SJCRH30 (cell line): ENCODE data around the gene MAOB. TPM values are rescaled to one million over a fixed set of nuclear protein-coding genes. Genes with fewer than 3 reads are reported as not detected.
"Not testable (repeated sequence)": the region's sequence is repeated elsewhere in the genome, so short reads cannot be mapped to it uniquely, and the experiment has no call there.

Experiments
- DNase-seq, 2 experiments: peaks; one replicate each; pipeline ENCODE4 v3.0.0-alpha.2; 2015 to 2020
- H3K27ac ChIP-seq: fragments of 250-450 bp; sonication (Bioruptor Pico); 2 replicates; pipeline ENCODE4 v1.5.1; 2020; ENCODE audit warnings: mild to moderate bottlenecking, moderate library complexity
- H3K27me3 ChIP-seq: fragments of 250-450 bp; sonication (Bioruptor Pico); 2 replicates; pipeline ENCODE4 v1.5.1; 2020; ENCODE audit warnings: mild to moderate bottlenecking, moderate library complexity
- H3K36me3 ChIP-seq: fragments of 250-450 bp; sonication (Bioruptor Pico); 2 replicates; pipeline ENCODE4 v1.5.1; 2020; ENCODE audit warnings: mild to moderate bottlenecking, moderate library complexity
- H3K4me1 ChIP-seq: fragments of 250-450 bp; sonication (Bioruptor Pico); 2 replicates; pipeline ENCODE4 v1.5.1; 2020; ENCODE audit warnings: mild to moderate bottlenecking, moderate library complexity
- H3K4me3 ChIP-seq: fragments of 250-450 bp; sonication (Bioruptor Pico); 2 replicates; pipeline ENCODE4 v1.5.1; 2020; ENCODE audit warnings: mild to moderate bottlenecking, moderate library complexity
- H3K9me3 ChIP-seq: fragments of 250-450 bp; sonication (Bioruptor Pico); replicated peaks from 2 replicates; pipeline ENCODE4 v1.5.1; 2020; ENCODE audit warnings: mild to moderate bottlenecking, moderate library complexity
- total RNA-seq: library from RNA; depleted of rRNA; stranded (reverse); fragments of >200 nt; shearing (Covaris generic); gene quantifications from 2 replicates; pipeline ENCODE4 v1.2.3, GENCODE V29; 2014; rRNA removed

The MAOB gene
- total RNA-seq = not detected in 2 replicates

DNA sequence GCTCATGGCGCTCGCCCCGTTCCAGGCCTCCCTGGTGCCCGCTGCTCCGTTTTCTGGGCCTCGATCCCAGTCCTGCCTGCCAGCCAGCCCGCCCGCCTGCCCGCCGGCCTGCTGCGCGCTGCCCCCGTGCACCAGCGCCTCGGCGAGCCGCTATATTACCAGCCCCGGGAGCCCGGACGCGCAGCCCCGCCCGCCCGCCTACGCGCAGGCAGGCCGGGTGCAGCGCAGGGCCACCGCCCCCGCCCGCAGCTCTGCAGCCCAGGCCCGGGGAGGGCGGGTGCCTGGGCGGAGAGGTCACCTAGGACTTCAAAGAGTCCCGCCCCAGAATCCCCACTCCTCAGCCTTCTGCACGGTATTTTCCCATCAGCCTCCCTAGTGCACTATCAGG lies at the start of gene MAOB:
Gene MAOB, minus strand, starts transcription at position 157 of the 388 bp plus-strand sequence. Its CDS starts 151 bp downstream, at position 6.
- H3K4me3 ChIP-seq = no peak within 1 kb of the TSS
- H3K4me1 ChIP-seq = no peaks in the 10 kb centered on the region
- no peak for DNase-seq
- H3K9me3 ChIP-seq = no peaks in the 10 kb centered on the region
- no peaks in the 10 kb centered on the region for H3K36me3 ChIP-seq
- no peak within 1 kb of the TSS for H3K27ac ChIP-seq
- H3K27me3 ChIP-seq = no peaks in the 10 kb centered on the region

DNA sequence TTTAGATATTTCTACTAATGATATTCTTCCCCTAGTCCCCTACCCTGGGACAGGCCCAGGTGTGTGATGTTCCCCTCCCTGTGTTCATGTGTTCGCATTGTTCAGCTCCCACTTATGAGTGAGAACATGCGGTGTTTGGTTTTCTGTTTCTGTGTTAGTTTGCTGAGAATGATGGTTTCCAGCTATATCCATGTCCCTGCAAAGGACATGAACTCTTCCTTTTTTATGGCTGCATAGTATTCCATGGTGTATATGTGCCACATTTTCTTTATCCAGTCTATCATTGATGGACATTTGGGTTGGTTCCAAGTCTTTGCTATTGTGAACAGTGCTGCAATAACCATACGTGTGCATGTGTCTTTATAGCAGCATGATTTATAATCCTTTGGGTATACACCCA lies 39.8 kb upstream of the MAOB start:
- not testable (repeated sequence) for H3K4me3 ChIP-seq, H3K4me1 ChIP-seq, H3K27ac ChIP-seq, H3K9me3 ChIP-seq, DNase-seq, H3K36me3 ChIP-seq, H3K27me3 ChIP-seq

DNA sequence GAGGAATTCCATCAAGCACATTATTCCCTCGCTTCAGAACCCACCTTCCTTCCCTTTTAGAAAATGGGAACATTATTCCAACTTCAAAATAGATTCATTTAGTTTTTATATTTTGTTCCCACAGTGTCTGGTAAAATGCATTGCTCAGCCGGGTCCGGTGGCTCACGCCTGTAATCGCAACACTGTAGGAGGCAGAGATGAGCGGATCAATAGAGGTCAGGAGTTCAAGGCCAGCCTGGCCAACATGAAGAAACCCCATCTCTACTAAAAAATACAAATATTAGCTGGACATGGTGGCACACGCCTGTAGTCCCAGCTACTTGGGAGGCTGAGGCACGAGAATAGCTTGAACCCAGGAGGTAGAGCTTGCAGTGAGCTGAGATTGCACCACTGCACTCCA lies 28.5 kb upstream of the MAOB start:
- H3K27me3 ChIP-seq, H3K36me3 ChIP-seq, H3K4me3 ChIP-seq, H3K9me3 ChIP-seq, H3K27ac ChIP-seq, H3K4me1 ChIP-seq, DNase-seq: not testable (repeated sequence)

DNA sequence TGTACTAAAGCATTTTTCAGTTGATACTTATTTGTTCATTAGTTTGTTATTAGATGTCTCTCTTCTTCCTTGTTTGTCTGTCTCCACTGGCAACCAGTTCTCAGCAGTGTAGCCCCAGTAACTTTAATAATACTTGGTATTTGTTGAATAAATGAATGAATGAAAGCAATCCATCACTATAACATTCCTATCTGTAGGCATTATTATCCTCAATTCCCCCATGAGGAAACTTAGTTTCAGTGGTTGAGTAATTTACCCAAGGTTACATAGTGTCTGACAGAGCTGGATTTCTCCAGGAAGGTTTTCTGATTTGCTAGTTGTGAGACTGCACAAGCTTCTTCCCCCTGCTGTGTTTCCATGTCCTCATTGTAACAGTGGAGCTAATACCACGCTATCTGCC lies 27.8 kb upstream of the MAOB start:
- H3K9me3 ChIP-seq = no peaks in the 10 kb centered on the region
- H3K4me3 ChIP-seq = no peak overlapping the region
- H3K27me3 ChIP-seq = no peaks in the 10 kb centered on the region

DNA sequence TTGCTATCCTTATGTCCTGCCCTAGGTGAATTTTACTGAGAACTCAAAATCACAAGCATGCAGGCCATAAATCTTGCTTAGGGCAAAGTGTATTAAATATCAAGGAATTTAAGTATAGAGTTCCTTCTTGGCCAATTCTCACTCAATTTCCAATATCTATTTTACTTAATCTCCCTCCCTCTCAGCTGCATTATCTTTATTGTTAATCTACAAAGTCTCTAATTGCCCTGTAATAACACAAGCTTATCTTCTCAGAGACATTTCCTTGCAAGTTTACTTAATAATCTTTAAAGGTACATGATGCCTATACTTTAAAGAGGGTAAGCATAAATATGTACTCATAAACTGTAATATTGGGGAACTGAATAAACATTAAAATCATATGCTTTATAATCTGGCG lies 26.9 kb upstream of the MAOB start:
- Histone ChIP-seq H3K9me3 (no peaks in the 10 kb centered on the region), H3K4me1 (no peaks in the 10 kb centered on the region), H3K27me3 (no peaks in the 10 kb centered on the region), H3K36me3 (no peaks in the 10 kb centered on the region), H3K4me3 (no peak overlapping the region), H3K27ac (no peak overlapping the region)
- DNase-seq = no peak

More for the DNA sequence above, 27.8 kb upstream of the MAOB start:
- no peaks in the 10 kb centered on the region for H3K4me1 ChIP-seq
- no peak overlapping the region for H3K27ac ChIP-seq
- H3K36me3 ChIP-seq = no peaks in the 10 kb centered on the region
- no peak for DNase-seq

DNA sequence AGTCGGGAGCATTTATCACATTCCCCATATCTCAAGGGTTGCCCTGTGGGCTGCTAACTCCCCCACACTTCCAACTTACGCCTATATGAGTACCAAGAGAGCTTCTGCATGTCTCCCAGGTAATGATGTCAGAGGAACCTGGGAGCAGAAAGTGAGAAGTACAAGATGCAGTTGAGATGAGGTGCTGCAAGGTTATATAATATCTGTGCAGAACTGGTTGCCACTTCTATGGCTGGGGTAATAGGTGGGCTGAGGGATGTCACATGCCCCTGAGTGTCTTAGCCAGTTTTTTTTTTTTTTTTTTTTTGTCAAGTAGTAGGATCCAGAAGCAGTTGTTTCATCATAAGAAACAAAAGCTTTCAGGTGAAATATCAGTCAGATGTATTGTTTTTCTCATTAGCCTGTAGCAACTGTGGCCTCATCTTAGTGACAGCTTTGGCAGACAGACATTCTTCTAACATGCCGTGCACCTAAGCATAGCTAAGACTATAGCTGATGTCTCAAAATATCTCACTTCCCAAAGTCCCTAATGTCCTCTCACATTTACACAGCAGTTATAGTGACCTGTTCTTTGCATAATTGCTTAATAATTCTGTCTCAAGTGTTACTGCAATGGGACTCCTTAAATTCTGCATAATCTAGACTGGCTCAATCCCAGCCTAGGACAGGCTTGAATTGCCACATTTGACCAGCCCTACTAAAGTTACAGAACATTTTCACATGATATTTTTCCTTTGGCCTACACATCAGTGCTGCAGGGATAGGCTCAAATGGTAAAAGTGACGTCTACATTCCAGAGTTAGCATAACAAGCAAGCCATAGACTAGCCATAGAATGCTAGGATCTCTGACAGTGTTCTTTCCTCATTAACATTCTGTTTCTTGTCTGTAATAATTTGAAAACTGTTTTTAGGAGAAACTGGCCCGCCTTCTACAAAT lies 17.9 kb upstream of the MAOB start:
- DNase-seq = no peak
- Histone ChIP-seq H3K27me3 (no peaks in the 10 kb centered on the region), H3K9me3 (no peaks in the 10 kb centered on the region), H3K27ac (no peak overlapping the region), H3K4me1 (no peaks in the 10 kb centered on the region), H3K4me3 (no peak overlapping the region), H3K36me3 (no peaks in the 10 kb centered on the region)

DNA sequence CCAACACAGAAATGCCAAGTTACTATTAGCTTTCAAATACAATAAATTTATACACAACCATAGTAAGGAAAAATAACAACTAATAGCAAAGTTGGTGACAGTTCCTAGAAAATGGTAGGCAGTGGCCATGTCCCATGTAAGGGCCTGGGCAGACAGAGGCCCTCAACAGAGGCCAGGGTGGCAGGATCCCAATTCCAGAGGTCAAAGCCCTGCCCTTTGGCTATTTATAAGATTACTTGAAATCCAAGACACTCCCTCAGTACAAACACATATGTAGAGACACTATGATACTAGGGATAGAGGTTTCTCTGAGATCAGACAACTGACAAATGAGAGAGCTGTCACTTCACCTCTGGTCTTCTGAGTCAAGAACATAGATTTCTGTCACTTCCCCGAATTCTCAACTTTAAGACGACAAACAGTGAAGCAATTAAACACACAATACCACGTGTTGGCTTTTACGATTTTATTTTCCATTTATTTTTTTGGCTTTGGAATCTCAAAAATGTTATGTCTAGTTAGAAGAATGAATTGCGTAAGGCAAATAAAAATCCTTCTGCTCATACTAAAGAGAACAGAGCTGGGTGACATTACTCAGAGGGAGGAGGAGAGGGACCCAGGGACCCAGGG lies 16.3 kb upstream of the MAOB start:
- Histone ChIP-seq H3K9me3 (no peaks in the 10 kb centered on the region), H3K27me3 (no peaks in the 10 kb centered on the region), H3K4me1 (no peaks in the 10 kb centered on the region), H3K27ac (no peak overlapping the region), H3K36me3 (no peaks in the 10 kb centered on the region), H3K4me3 (no peak overlapping the region)
- DNase-seq = no peak

DNA sequence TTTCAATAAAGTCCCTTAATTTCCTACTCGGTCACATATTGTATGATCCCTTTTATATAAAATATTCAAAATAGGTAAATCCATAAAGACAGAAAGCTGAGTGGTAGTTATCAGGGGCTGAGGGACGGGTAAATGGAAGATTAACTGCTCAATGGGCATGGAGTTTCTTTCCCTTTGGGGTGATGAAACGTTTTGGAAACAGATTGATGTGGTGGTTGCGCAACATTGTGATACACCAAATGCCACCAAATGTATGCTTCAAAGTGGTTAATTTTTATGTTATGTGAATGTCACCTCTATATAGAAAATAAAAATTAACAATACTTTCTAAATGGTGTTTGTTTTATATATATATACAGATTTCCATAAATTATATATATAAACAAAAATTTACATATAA lies 15.0 kb upstream of the MAOB start:
- H3K9me3 ChIP-seq = no peaks in the 10 kb centered on the region
- no peaks in the 10 kb centered on the region for H3K36me3 ChIP-seq
- DNase-seq = no peak
- no peak overlapping the region for H3K4me3 ChIP-seq
- H3K27me3 ChIP-seq = no peaks in the 10 kb centered on the region
- H3K4me1 ChIP-seq = no peaks in the 10 kb centered on the region
- no peak overlapping the region for H3K27ac ChIP-seq

DNA sequence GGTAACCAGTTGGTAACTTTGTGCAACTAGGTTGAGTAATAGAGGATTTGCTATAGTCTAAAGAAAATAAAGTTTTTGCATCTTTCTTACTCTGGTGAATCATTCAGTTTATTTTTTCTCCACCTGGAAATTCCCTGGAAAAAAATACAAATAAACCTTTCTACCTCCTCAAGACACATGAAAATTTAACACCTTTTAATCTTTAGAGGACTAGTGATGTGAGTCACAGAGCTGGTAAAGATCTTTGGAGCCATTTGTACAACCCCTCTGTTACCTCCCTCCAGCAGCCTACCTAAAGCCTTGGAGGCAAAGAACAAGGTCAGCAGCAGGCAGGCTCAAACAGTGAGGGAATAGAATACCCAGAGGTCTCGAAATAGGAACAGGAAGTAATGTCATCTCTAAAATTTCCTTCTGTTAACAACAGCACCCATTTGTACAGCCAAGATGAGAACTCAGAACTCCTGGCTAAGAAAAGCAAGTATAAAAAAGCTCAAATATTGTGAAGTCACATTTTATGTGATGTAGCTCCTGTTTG lies 10.2 kb upstream of the MAOB start:
- Histone ChIP-seq H3K27ac (no peak overlapping the region), H3K27me3 (no peaks in the 10 kb centered on the region), H3K4me3 (no peak overlapping the region), H3K9me3 (no peaks in the 10 kb centered on the region), H3K4me1 (no peaks in the 10 kb centered on the region), H3K36me3 (no peaks in the 10 kb centered on the region)
- DNase-seq = no peak

DNA sequence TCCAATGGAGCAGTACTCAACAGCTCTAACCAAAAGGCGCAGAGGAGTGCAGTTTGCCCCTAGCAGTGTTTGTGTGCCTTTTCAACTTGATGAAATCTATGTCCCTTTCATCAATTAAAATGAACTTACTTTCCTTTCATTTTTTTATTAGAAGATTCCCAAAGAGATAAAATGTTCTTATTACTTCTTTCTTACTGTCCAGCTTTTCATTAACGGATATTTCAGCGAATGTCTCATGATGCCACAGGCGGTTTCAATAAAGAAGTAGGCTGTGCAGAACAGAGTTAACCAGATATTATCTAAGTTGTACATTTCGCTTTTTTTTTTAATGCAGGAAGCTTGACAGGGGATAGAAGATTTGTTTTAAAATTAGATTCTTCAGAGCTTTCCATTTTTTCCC lies 3.4 kb upstream of the MAOB start:
- Histone ChIP-seq H3K27me3 (no peaks in the 10 kb centered on the region), H3K27ac (no peak overlapping the region), H3K4me3 (no peak overlapping the region), H3K36me3 (no peaks in the 10 kb centered on the region), H3K4me1 (no peaks in the 10 kb centered on the region), H3K9me3 (no peaks in the 10 kb centered on the region)
- no peak for DNase-seq

DNA sequence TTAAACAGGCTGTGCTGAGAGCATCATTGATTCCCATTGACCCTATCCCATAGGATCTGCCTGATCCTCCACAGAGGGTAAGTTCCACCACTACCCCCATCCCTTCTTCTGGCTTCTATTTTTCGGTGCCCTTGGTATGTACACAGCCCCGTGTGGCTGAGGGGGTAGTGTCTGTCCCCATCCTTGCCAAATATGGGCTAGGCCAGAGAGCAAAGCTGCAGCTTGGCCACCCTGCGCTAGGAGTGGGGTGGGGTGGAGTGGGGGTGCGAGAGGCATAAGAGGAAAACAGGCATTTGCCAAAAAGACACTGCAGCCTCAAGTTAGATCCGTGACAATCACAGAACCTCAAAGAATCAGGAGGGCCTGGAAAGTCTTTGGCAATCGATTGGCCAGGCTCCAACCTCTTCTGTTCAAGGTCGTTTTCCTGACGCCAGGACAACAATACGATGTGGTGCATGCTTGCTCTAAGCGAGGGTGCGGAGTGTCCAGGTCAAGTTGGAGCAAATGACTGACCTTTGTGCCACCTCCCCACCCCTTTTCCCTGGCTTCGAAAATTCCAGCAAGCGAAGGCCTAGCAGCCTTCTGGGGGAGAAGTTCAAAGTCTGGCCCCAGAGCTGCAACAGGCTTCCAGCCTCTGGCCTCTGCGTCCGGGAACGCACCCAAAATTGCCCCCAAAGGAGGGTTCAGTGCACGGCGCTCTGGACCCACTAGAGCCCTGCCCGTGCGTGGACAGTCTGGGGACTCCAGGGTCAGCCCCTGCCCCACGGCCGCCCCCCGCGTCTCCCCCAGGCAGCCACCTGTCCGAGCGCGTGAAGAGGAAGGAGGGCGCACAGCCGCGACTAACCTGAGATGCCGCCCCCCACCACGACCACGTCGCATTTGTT lies 598 bp downstream of the MAOB start:
- no peak for DNase-seq
- no peak overlapping the region for H3K4me3 ChIP-seq
- H3K9me3 ChIP-seq = no peaks in the 10 kb centered on the region
- H3K27me3 ChIP-seq = no peaks in the 10 kb centered on the region
- H3K36me3 ChIP-seq = no peaks in the 10 kb centered on the region
- H3K4me1 ChIP-seq = no peaks in the 10 kb centered on the region
- H3K27ac ChIP-seq = no peak overlapping the region

DNA sequence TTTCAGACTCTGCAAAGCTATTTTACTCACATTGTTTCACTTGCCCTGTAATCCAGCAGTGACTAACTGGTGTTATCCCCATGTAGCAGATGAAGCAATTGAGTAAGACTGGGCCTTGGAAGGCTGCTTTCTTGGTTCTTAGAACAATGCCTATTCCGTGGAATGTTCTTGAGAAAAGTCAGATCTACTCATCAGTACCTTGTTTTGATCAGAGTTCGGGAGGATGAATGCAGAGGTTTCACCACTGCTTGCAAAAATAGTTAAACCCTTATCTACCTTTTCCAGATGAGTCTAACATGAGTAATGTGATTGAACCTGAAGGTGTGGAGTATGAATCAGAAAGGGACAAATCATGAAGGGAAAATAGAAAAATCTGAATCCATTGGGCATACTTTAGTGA lies 1.8 kb downstream of the MAOB start:
- H3K9me3 ChIP-seq = no peaks in the 10 kb centered on the region
- H3K27me3 ChIP-seq = no peaks in the 10 kb centered on the region
- no peaks in the 10 kb centered on the region for H3K36me3 ChIP-seq
- DNase-seq = no peak
- no peak overlapping the region for H3K27ac ChIP-seq
- no peaks in the 10 kb centered on the region for H3K4me1 ChIP-seq
- H3K4me3 ChIP-seq = no peak overlapping the region

DNA sequence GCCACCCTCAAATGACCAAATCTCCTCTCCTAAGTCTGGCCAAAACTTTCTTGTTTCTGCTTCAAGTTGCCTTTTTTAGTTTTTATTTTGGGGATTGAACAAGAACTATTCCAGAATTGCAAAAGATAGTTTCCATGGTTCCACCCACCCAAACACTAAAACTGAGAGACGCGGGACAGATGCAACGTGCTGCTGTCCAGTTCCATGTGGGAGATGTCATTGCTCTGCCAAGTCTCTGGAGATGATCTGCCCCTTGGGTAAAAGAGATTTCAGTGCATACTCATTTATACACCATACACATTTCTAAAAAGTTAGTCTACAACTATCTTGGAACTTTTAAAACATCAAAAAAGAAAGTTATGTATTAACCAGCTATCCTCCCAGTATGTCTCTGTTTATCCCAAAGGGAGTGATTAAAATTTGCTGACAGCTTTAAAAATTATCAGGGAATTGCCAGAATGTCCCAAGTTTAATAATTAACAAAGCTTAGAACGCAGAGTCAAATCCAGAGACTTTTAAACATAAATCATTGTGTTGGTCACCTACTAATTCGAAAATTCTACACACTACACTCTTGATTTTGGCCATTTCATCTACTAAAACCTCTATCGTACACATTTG lies 3.2 kb downstream of the MAOB start:
- no peak overlapping the region for H3K4me3 ChIP-seq
- H3K27me3 ChIP-seq = no peaks in the 10 kb centered on the region
- no peaks in the 10 kb centered on the region for H3K36me3 ChIP-seq
- H3K9me3 ChIP-seq = no peaks in the 10 kb centered on the region
- no peak for DNase-seq
- H3K27ac ChIP-seq = no peak overlapping the region
- no peaks in the 10 kb centered on the region for H3K4me1 ChIP-seq

DNA sequence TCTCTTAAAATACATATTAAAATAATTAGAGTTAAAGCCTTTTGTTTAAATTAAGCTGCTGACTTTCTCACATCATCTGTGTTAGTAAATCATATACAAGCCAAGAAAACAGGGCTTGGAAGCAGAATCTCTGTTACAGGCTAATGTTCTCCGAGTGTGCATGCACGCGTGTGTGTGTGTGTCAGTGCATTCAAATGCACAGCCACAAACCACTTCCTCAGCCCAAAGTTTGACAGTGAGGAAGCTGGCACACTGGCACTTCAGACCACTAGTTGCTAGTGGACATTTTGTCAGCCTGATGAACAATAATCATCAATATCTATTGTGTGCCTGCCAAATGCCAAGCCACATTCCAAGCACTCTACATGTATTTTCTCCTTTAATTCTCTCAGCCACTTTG lies 5.6 kb downstream of the MAOB start:
- Histone ChIP-seq H3K27ac (no peak overlapping the region), H3K4me1 (no peaks in the 10 kb centered on the region), H3K4me3 (no peak overlapping the region), H3K36me3 (no peaks in the 10 kb centered on the region), H3K27me3 (no peaks in the 10 kb centered on the region), H3K9me3 (no peaks in the 10 kb centered on the region)
- DNase-seq = no peak
